ENCODE results near the gene KCNH2.

GRCh38 chr7:151016505-151016904 lies 38.4 kb upstream of the KCNH2 start:
- TF ChIP-seq, protein P1, sequence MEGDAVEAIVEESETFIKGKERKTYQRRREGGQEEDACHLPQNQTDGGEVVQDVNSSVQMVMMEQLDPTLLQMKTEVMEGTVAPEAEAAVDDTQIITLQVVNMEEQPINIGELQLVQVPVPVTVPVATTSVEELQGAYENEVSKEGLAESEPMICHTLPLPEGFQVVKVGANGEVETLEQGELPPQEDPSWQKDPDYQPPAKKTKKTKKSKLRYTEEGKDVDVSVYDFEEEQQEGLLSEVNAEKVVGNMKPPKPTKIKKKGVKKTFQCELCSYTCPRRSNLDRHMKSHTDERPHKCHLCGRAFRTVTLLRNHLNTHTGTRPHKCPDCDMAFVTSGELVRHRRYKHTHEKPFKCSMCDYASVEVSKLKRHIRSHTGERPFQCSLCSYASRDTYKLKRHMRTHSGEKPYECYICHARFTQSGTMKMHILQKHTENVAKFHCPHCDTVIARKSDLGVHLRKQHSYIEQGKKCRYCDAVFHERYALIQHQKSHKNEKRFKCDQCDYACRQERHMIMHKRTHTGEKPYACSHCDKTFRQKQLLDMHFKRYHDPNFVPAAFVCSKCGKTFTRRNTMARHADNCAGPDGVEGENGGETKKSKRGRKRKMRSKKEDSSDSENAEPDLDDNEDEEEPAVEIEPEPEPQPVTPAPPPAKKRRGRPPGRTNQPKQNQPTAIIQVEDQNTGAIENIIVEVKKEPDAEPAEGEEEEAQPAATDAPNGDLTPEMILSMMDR (IDR thresholded peaks at IDR 0.05) = no peak
- TF ChIP-seq EP300 (IDR thresholded peaks at IDR 0.05) = no peak
- TF ChIP-seq POLR2A (IDR thresholded peaks at IDR 0.05) = no peak
